Lung (tissue), 12 donors: ENCODE data around the gene SCAMP5. TPM values are rescaled to one million over a fixed set of nuclear protein-coding genes. Genes with fewer than 3 reads are reported as not detected.

Experiments used
- ATAC-seq: fragments of 200-7000 bp; cut with Tn5 transposase; one replicate; pipeline ENCODE4 v1.9.1; 2020; ENCODE audit warnings: moderate number of reproducible peaks; ENCODE audit not compliant: insufficient read depth, low FRiP score
- DNase-seq, 3 donors: peaks; one replicate each; pipeline ENCODE4 v3.0.0-alpha.2; 2013 to 2017
- H3K27ac ChIP-seq, 2 donors: one replicate each; pipeline ENCODE4 v1.5.1; 2013; ENCODE audit warnings: mild to moderate bottlenecking in 2 of 2, moderate library complexity in 2 of 2, control low read depth in 1 of 2, inconsistent platforms in 1 of 2, low read depth in 1 of 2, low read length in 1 of 2
- H3K27me3 ChIP-seq, 3 donors: one replicate each; pipeline ENCODE4 v1.5.1; 2013; ENCODE audit warnings: low read length in 2 of 3; ENCODE audit not compliant: control insufficient read depth in 3 of 3, insufficient read depth in 3 of 3
- H3K36me3 ChIP-seq, 4 donors: one replicate each; pipeline ENCODE4 v1.5.1; 2013; ENCODE audit warnings: low read length in 4 of 4, mild to moderate bottlenecking in 1 of 4, moderate library complexity in 1 of 4; ENCODE audit not compliant: control insufficient read depth in 4 of 4, insufficient read depth in 4 of 4
- H3K4me1 ChIP-seq, 5 donors: one replicate each; pipeline ENCODE4 v1.5.1; 2013; ENCODE audit warnings: low read length in 5 of 5, mild to moderate bottlenecking in 2 of 5, moderate library complexity in 1 of 5; ENCODE audit not compliant: control insufficient read depth in 5 of 5, insufficient read depth in 5 of 5
- H3K4me3 ChIP-seq: one replicate; pipeline ENCODE4 v1.5.1; 2013; ENCODE audit warnings: mild to moderate bottlenecking, control low read depth, moderate library complexity
- H3K9ac ChIP-seq, 2 donors: one replicate each; pipeline ENCODE4 v1.5.1; 2013; ENCODE audit warnings: low read length in 2 of 2, control low read depth in 1 of 2; ENCODE audit not compliant: insufficient read depth in 1 of 2
- H3K9me3 ChIP-seq, 4 donors: one replicate each; pipeline ENCODE4 v1.5.1; 2013; ENCODE audit warnings: low read length in 3 of 4, mild to moderate bottlenecking in 1 of 4, moderate library complexity in 1 of 4; ENCODE audit not compliant: control insufficient read depth in 4 of 4, insufficient read depth in 3 of 4
- CTCF ChIP-seq: IDR thresholded peaks from 2 replicates; pipeline ENCODE4 v1.5.1; 2012; ENCODE audit warnings: mild to moderate bottlenecking; ENCODE audit errors: control extremely low read depth, extremely low read depth
- WGBS, 2 donors: extraction: QIAGEN DNeasy Blood & Tissue Kit; methylation state at CpG; one replicate each; pipeline ENCODE4 v1.1.7; 2013; 5-methylcytosine and 5-hydroxymethylcytosine counted together
- polyA plus RNA-seq, 2 donors: library from polyadenylated mRNA; stranded (reverse); fragments of 200-250 nt; gene quantifications; one replicate each; pipeline ENCODE4 v1.2.1, GENCODE V29; 2013
- total RNA-seq, 2 donors: library from RNA; depleted of rRNA in 1 of 2; stranded (reverse); fragments of >200 nt in 1 of 2; gene quantifications; one replicate each; pipeline ENCODE4 v1.2.1, GENCODE V29; 2014 to 2021
- donor health status: control.
- donor health status: control.
- donor health status: Bipolar disorder and iron deficiency.
- donor health status: healthy.
- donor health status: DM: yes; HTN: yes; CAD: no.

SCAMP5 gene
- total and polyA plus RNA-seq, 4 donors, result 0.94 to 9.5 (median 4.3) TPM

DNA sequence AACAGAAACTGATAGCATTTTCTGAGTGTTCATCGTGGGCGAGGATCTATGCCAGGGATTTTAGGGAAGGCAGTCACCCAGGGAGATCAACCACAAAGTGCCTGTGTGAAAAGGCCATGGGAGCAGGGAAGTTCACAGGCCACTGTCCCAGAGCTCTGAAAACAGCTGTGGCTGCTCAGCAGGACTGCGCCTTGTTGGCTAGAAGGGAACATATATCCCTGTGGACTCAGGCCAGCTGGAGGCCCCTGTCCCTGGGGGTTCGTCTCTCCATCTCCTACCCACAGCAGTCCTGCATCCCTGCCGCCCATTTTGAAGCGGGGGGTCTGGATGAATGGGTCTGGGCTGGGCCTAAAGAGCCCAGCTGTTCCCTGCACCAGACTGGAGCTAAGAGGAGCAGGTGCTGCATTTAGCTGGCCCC, 55.8 kb downstream of the SCAMP5 start:
- H3K27me3 ChIP-seq, result no peaks in the 10 kb centered on the region
- peak; percentile 22 for ATAC-seq
- H3K27ac ChIP-seq, result no peak overlapping the region
- peaks cover 22 to 50% (median 32%) of the 10 kb centered on the region in 5 donors for H3K4me1 ChIP-seq
- 86 to 91% methylated on average over 6 of the region's 6 CpGs for WGBS, 2 donors
- DNase-seq, result peak; percentile 75 to 77 (median 76)
- no peaks in the 10 kb centered on the region for H3K36me3 ChIP-seq
- no peak overlapping the region for H3K4me3 ChIP-seq
- no peaks in the 10 kb centered on the region for H3K9me3 ChIP-seq
- H3K9ac ChIP-seq, result no peak overlapping the region
- no peak for TF ChIP-seq CTCF

GRCh38 chr15:75051711-75052110, 56.3 kb downstream of the SCAMP5 start:
- DNase-seq (no peak), ATAC-seq (no peak)
- no peak for TF ChIP-seq CTCF
- Histone ChIP-seq H3K4me1 (peaks cover 17 to 45% (median 28%) of the 10 kb centered on the region in 5 donors), H3K9ac (no peak overlapping the region), H3K27me3 (no peaks in the 10 kb centered on the region), H3K9me3 (no peaks in the 10 kb centered on the region), H3K27ac (no peak overlapping the region), H3K36me3 (no peaks in the 10 kb centered on the region), H3K4me3 (no peak overlapping the region)
- 96 to 99% methylated on average over 4 of the region's 4 CpGs for WGBS, 2 donors

DNA sequence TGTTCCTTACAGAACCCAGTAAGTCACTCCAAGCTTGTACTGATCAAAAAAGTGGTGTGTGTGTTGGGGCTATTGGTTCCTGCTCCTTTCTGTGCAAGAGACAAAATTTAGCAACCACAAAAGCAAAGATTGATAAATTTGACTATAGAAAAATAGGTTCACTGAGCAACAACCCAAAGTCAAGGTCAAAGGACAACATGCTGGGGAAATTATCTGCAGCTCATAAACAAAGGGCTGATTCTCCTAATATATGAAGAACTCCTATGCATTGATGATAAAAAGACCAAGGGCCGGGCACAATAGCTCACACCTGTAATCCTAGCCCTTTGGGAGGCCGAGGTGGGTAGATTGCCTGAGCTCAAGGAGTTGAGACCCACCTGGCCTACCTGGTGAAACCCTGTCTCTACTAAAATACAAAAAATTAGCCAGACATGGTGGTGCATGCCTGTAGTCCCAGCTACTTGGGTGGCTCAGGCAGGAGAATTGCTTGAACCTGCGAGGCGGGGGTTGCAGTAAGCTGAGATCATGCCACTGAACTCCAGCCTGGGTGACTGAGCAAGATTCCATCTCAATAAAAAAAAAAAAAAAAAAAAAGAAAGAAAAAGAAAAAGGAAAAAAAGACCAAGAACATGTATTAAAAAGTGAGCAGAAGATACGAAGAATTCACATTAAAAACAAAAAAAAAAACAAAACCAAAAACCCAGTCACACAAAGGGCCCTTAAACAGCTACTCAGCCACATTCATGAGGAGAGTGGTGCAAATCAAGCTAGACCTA, 57.8 kb downstream of the SCAMP5 start:
- Histone ChIP-seq H3K36me3 (no peaks in the 10 kb centered on the region), H3K9me3 (no peaks in the 10 kb centered on the region), H3K27ac (no peak overlapping the region), H3K4me1 (peaks cover 6 to 34% (median 18%) of the 10 kb centered on the region in 5 donors), H3K4me3 (no peak overlapping the region), H3K27me3 (no peaks in the 10 kb centered on the region), H3K9ac (no peak overlapping the region)
- 95 to 98% methylated on average over 5 of the region's 5 CpGs for WGBS, 2 donors
- DNase-seq, result no peak
- ATAC-seq, result no peak
- TF ChIP-seq CTCF, result no peak

DNA sequence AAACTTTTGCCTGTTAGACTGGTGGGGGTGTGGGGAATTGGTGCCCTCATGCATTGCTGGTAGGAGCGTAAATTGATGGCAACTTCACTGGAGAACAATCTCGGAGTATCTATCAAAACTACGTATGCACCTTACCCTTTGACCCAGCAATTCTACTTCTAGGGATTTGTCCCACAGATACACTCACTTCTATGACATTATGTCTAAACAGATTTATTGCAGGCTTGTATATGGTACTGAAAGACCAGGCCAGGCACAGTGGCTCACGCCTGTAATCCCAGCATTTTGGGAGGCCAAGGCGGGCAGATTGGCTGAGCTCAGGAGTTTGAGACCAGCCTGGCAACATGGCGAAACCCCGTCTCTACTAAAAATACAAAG, 58.4 kb downstream of the SCAMP5 start:
- no peaks in the 10 kb centered on the region for H3K9me3 ChIP-seq
- ATAC-seq (no peak), DNase-seq (no peak)
- no peak overlapping the region for H3K27ac ChIP-seq
- no peaks in the 10 kb centered on the region for H3K27me3 ChIP-seq
- H3K36me3 ChIP-seq, result no peaks in the 10 kb centered on the region
- H3K4me1 ChIP-seq, result peaks cover 5 to 28% (median 15%) of the 10 kb centered on the region in 5 donors
- no peak overlapping the region for H3K4me3 ChIP-seq
- no peak for TF ChIP-seq CTCF
- H3K9ac ChIP-seq, result no peak overlapping the region
- WGBS, 2 donors, result 96% methylated on average over 7 of the region's 7 CpGs
